NOMO-1 (cell line): Measurements from ENCODE around the gene ENDOV.

Source experiments
- DNase-seq, 2 experiments: peaks; one replicate each; lab custom pipeline; 2025; ENCODE audit not compliant: unreplicated experiment in 2 of 2; lab: John Stamatoyannopoulos, UW

Gene ENDOV

DNA sequence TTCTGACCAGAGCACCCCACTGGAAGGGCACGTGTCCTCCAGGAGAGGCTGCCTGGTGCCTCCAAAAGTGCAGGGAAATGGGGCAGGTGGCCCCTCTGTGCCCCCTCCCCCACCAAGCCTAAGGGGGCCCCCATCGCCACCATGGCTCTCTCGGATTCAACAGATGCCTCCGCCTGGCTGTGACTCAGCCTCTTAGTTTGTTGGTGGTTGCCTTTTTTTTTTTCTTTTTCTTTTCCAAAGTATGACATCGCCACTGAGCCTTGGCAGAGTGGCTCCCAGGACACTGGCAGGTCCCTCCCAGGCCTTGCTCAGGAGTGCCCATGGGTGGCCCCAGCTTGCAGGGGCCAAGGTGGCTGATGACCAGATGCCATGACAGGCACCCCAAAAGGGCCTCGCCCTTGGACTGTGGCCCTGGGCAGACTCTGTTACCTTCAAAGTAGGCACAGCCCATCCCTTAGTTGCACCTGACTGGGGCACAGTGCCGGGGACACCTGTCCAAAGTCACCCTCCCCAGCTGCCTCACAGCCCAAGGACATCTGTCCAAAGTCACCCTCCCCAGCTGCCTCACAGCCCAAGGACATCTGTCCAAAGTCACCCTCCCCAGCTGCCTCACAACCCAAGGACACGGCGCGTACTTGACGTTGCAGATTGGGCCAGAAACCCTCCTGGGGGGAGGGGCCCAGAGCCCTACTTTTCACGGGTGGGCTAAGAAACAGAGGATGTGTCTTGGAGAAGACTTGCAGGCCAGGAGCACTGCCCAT is 31.9 kb downstream of the ENDOV start:
- no peak for DNase-seq

DNA sequence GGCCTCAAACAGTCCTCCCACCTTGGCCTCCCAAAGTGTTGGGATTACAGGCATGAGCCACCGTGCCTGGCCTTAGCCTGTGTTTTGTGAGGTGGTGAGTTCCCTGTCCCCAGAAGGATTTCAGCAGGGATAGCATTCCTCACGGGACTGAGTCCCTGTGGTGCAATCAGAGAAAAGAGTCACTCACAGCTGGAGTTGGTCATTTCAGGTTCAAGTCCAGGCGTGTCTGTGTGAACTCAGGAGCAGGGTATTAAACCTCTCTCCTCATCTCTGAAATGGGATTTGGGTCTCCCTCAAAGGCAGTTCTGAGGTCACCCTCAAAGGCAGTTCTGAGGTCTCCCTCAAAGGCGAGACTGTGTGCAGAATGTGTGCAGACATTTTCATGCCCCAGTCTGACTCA is 32.8 kb downstream of the ENDOV start:
- no peak for DNase-seq

DNA sequence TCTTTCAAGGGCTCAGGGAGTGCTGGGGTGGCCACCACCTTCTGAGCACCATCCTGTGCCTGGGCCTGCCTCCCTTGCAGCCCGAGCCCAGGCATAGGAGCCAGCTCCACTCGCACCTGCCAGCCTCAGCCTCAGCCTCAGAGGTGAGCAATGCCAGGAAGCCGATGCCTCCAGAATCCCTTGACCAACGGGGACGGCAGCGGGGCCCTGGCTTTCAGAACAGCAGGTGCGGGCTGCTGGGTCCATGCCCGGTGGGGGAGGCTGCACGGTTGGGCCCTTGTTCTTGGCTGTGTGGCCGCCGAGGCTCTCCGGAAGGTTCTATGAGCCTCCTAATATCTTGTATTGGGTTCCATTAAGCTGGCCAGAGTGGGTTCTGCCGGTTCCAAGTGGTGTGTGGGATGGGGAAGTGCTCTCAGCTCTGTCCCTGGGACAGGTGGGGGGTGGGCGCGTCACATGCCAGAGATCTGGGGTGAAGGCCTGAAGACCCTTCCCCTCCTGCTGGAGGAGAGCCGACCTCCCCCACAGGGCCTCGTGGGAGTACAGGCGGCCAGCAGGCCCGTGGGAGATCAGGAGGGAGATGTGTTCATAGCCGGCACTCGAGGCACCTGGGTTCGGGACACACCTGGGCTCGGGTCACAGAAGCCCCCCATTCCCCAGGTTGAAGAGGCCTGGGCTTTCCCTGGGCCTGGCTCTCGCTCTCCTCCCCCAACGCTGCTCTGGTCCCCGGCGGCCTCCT is 34.4 kb downstream of the ENDOV start:
- DNase-seq: no peak

DNA sequence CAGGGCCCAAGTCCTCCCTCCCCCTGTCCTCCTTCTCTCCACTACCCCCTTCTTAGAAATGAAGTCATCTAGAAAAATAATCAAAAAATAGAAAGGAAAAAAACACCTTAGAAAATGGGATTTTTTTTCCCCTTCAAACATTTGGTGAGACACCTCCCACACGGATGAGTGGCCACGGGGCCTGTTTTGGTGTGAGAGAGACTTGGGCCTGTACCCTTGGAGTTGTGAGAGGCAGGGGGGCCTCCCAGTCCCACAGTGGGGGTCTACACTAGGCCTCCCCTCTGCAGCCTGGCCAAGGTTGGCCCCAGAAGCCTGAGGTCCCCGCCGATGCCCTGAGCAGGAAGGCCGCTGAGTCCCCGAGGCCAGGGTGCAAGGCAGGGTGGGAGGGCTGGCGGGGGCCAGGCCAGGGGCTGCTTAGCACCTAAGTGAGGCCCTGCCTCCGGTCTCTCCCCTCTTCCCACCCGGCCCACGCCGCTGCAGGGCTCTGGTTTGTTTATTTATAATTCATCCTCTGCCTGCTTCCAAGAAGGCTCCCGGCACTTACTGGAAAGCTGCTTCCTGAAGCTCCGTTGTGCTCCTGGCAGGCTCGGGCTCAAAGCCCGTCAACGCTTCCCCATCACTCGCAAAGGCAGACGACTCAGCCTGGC is 35.1 kb downstream of the ENDOV start:
- no peak for DNase-seq

DNA sequence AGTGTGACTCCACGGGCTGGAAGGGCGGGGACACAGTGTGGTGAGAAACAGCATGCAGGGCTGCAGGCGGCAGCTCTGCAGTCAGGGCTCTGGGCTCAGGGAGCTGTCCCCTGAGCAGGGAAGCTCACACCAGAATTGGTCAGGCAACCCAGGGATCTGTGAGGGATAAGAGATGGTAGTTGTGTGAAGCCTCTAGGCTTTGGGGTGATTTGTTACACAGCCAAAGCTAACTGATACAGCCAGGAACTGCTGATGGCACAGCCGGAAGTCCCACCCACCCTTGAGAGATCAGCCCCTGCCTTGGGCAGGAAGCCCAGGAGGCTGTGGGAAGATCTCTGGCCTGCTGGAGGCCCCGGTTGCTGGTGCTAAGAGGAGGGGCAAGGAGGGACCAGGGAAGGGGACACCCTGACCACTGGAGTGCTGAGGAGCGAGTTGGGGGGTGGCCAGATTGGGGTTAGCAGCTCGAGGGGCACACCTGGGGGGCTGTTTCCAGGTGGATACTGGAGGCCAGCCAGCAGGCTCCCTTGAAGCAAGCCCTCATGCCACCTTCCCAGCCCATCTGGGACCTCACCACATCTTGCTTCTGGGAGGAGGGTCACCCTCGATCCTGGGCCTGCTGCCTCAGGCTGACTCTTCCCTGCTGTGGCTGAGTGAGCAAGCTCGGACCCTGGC is 36.3 kb downstream of the ENDOV start:
- no peak for DNase-seq

DNA sequence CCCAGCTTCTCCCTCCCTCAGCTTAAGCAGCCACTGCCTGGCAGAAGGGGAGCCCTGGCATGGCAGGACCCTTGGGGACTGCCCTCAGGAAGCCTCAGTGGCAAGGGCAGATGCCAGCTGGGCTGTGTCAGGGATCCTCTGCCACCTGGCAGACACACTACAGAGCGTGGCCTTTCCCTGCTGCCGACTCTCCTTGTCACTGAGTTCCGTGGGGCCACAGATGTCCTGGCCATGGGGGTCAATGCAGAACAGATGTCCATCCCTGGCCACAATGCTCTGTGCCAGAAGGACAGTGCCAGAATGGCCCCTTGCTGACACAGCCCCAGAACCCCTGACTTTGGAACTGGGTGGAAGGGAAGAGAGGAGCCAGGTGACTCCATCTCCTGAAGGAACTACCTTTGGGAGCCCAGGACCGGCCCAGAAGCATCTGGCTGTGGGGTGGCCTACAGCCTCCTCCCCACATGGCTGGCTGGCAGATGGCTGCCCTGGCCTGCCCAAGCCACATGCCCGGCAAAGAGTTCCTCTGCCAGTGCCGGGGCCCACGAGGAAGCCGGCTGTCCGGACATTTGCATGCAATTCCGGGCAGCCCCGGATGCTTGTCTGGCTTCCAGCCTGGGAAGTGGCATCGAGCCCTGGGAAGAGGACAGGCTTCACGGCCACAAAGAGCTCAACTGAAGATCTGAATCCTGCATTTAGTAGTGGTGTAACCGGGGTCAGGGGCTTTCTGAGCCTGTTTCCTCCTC is 37.4 kb downstream of the ENDOV start:
- no peak for DNase-seq

DNA sequence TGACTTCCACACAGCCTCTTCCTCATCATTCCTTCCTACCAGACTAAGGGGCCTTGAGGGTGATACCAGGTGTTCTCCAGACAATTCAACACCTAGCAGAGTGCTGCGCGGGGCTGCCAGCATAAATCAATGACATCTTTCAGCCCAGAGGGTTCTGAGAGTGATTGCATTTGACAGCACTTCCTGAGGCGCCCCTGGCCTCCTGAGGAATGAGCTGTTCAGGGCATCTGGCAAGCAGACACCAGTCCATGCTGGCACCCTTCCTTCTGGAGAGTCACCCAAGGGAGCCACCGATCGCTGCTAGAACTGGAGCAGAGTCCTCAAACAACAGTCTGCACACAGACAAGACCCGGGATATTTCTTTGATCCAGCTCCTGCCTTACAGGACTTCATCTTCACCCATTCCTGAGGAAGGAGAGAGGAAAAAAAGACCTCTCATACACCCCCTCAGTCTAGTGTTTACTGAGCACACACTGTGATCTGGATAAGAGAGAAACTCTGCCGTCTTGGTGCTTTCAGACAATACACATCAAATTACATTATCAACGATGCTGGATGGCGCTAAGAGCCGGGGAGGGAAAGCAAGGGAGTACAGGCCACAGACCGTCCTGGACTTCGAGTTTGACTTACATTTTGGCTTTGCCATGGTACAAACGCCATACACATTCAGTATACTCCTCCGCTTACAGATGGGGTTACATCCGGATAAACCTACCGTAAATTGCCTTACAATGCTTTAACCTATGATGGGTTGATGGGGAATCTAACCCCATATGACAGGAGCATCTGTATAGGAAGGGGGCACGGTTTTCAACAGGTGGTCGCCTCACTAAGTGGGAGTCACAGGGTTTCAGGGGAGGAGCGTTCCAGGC is 38.4 kb downstream of the ENDOV start:
- DNase-seq: no peak

DNA sequence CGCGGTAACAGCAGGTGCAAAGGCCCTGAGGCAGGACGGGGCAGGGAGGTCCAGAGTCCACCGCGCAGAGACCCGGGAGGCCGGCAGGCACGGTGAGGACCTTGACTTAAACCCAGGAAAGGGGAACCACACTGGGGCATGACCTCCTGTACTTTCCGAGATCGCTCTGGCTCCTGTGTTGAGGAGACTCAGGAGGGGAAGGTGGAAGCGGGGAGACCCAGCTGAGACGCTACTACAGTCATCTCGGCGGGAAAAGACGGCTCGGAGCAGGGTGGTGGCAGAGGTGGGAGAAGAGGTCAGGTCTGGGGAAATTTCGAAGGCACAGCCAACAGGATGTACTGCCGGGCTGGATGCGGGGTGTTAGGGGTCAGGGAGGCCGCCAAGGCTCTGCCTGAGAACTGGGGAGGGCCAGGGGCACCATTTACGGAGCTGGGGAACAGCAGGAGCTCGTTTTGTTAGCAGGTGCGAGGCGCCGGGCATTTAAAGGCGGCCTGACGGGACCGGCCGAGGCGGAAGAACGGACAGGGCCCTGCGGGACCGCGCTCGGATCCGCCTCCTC is 39.1 kb downstream of the ENDOV start:
- no peak for DNase-seq

DNA sequence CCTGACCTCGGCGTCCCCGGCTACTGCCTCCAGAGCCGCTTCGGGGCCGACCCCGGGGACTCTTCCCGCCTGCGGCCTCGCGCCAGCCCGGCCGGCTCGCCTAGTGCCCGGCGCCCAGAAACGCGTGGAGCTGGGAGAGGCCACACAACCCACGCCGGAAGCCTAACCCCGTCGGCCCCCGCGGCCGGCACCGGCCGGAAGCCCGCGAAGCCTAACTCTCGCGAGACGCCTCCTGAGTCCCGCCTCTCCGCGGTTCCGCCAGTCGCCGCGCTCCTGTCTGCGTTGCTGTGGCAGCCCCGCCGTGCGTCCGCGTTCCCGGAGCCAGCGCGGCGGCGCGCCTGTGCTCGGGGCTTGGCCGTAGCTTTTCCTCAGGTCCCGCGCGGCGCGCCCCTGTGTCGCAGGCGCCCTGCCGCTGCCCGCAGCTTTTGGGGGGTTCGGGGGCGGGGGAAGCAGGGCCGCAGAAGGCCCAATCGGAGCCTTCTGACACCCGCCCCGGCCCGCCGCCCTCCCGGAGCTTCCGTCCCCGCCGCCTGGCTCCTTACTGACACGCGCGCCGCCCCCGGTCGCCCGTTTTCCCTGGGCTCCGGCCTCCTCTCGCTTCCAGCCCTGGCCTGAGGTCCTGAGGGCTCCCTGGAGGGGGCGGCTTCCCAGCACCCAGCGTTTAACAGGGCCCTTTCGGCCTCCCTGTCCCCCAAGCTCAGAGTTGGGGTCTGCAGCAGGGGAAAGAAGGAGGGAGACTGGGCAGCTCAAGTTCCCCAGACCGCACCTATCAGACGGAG is 39.8 kb downstream of the ENDOV start:
- DNase-seq: peak; percentile 93 to 98

DNA sequence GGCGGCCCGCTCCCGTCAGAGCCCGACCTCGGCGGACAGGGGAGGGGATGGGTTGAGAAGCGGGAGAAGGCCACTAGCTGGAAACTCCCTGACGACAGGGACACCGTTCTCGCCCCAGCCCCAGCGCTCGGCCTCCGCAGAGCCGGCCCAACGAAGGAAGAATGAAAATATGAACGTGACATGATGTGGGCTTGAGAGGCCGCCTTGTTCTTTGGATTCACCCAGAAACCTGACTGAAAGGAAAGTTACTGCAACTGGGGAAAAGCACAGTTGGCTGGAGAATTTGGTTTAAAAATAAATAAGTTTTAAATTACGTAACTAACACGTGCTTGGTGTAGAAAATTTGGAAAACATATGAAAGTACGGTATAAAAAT is 40.4 kb downstream of the ENDOV start:
- peak in 1 of 2 experiments; percentile 38 for DNase-seq

DNA sequence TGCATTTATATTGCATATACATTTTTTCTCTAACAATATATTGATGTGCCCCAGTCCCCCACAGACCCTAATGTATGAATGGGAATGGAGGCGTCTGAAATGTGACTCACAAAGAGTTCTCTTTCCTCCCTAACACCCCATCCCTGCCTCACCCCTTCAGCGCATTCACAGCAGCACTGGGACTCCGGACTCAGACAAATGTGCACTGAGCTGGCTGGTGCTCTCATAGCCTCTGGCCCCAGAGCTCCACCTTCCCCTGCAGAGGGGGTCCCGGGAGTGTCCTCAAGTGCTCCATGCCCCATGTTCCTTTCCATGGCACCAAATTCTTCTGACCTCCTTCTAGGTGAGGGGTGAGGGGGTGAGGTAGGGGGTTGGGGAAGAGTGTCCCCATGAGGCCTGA is 40.8 kb downstream of the ENDOV start:
- DNase-seq: no peak

DNA sequence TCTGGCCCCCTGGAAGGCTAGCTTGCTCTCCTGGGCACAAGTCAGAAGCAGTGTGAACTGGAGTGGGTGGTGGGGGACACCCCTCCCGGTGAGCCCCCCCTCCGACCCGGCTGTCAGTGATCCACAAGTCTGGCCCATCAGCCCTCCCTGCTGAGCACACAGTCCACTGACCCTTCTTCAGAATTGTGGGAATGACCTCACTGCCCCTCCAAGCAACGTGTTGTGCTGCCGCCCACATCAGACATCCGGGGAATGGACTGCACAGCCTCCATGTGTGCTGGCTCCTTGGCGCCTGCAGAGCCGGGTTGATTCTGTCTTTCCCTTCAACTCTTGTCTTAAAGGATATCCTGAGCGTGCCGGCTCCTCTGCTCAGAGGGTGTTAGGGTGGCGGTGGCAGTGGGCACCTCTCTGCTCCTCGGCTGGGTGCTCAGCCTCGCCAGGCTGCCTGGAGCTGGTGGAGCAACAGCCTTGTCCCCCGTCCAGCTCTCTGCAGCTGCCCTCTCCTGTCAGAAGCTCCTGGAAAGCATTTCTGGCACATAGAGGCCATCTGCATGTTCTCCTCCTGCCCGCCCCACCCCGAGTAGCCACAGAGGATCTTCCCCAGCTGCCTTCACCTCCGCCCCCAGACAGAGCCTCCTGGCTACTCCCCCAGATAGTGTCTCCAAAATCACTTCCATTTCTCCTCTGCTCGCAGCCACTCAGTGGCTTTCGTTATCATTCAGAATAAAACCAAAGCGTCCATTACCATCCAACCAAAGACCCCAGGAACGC is 41.7 kb downstream of the ENDOV start:
- DNase-seq: no peak

DNA sequence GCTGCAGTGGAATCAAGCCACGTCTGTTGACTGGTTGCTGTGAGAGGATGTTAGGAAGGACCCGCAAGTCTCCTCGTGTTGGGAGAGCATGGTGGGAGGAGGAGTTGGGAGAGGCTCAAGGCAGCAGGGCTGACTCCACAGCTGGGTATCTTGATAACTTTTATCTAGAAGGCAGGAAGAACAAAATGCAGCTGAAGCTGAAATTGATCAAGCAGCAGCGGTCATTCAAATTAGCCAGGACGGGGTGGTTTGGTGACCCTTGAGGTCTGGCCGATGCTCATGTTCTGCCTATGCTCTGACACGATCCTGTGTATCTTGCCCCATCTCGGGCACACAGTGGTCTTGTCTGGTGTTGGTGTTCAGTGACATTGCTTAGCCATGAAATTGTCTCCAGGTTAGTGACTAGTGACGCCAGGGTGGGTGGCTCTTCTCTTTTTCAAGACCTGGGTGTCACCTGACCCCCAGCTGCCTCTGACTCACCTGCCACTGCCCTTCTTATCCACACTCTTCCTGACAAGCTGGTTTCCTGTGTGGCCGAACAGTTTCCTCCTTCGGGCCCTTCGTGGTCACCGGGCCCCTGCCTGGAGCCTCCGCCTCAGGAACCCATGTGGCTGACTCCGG is 42.4 kb downstream of the ENDOV start:
- DNase-seq: peak; percentile 64 to 78

DNA sequence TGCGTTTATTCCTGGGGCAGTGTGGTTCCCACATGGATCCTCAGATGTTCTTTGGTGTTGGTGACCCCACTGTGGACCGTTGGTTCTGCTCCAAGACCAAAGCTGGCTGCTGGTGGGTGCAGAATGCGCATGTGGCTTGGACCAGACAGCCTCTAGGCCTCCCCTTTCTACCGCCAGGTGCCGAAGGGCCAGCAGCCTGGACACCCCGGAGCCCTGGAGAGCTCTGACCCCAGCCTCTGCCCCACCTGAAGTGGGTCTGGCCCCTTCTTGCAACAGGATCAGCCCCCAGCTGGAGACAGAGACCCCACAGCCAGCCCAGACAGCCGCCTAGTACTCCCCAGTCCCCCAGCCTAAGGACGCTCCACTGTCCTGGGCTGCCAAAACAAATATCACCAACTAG is 43.0 kb downstream of the ENDOV start:
- no peak for DNase-seq

DNA sequence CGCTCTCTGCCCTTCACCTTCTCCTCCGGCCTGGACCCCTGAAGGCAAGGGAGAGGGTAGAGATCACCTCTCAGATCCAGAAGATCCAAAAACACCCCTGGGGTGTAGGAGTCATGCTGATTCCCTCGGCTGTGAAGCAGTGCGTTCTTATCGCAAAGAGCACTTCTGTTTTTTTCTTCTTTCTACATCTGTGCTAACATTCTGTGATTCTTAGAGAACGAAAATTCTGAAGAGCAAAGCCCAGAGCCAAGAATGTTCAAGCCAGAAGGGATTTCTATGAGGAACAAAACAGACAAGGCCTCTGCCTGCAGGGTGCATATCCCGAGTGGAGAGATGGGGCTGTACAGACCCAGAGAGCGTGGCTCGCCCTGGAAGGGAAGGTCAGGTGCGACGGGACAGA is 44.3 kb downstream of the ENDOV start:
- DNase-seq: no peak

DNA sequence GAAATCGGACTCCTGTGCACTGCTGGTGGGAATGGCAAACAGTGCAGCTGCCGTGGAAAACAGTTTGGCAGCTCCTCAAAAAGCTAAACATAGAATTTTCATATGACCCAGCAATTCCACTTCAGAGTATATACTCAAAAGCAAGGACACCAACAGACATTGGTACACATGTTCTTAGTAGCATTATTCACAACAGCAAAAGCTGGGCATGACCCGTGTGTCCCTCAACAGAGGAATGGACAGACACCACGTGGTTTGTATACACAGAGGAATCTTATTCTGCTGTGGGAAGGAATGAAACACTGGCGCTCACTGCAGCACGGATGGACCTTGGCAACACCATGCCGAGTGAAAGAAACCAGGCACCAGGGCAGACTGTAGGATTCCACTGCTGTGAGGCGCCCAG is 45.5 kb downstream of the ENDOV start:
- no peak for DNase-seq

DNA sequence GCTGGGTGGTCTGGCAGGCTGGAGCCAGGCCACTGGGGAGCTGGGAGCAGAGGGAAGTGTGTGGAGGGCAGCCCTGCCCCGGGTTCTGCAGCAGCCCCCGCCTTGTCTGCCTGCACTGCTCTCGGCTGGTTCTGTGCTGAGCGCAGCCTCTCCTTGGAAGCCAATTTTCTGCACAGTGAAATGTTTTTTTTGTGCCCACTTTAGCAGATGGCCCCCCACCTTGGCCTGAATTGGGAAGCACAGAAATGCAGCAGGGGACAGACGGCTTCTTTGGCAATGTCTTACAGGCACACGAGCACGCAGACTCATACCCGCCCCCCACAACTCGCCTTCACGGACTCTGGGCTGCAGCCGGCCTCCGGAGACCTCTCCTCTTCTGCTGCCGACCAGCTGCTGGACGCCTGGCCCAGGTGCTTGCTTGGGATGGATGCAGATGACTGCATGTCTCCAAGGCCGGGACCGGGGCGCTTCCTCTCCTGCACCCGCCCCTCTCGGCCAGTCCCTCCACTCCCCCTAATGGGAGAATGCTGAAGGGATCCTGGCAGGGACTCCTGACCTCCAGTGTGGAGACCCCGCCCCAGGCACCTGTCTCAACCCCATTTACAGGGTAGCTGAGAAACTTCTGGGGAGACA is 46.7 kb downstream of the ENDOV start:
- DNase-seq: no peak
